Measurements from ENCODE around the gene C19orf25.

Gene C19orf25

GRCh38 chr19:1460033-1460995 lies 18.7 kb downstream of the C19orf25 start:
- DNase-seq = no peak

GRCh38 chr19:1459479-1459878 lies 19.5 kb downstream of the C19orf25 start:
- no peak for DNase-seq

DNA sequence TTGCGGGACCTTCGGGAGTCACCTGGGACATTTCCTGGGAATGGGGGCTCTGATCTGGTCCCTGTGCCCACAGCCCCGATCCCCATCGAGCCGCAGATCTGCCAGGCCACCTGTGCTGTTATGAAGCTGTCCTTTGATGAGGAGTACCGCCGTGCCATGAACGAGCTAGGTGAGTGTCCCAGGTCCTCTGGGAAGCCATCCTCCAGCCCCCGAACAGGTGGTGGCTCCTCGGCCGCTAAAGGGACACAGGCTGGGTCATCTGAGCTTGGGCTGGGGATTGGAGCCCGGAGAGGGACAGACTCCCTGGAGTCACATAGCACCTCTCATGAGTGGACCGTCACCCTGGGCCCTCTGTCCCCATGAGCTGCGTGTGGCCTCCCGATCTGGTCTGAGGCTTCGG lies 21.1 kb downstream of the C19orf25 start:
- no peak for DNase-seq

- no peak for DNase-seq
These were observed 21.8 kb downstream of the C19orf25 start for GRCh38 chr19:1457031-1457739.

DNA sequence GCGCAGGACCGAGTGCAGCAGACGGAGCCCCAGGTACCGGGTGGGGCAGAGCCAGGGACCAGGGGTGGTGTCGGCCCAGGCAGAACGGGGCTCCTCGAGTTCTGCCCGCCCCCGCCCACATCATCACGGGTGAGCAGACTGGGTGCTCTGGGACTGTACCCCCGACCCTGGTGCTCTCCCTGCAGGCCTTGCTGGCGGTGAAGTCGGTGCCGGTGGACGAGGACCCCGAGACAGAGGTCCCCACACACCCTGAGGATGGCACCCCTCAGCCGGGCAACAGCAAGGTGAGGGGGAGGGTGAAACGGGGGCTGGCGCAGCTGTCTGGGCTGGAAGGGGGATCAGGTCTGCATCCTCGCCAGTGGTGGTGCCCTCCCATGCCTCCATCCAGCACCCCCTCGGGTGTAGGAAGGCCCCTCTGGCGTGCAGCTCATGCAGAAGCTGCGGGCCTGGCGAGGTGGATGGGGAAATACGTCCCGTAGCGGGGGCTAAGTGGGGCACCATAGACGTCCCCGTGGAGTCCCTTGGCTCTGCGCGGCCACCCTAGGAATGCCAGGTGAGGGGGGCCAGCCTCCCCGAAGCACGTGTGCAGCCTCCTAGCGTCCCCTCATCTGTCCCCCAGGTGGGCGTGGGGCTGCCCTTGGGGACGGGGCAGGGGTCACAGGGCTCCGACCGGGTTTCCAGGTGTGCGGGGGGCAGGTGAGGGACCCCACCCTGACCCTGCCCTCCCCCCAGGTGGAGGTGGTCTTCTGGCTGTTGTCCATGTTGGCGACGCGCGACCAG lies 22.7 kb downstream of the C19orf25 start:
- no peak for DNase-seq

GRCh38 chr19:1455336-1456120 lies 23.5 kb downstream of the C19orf25 start:
- DNase-seq = no peak

- no peak for DNase-seq
These were observed 24.0 kb downstream of the C19orf25 start for GRCh38 chr19:1455002-1455335.

DNA sequence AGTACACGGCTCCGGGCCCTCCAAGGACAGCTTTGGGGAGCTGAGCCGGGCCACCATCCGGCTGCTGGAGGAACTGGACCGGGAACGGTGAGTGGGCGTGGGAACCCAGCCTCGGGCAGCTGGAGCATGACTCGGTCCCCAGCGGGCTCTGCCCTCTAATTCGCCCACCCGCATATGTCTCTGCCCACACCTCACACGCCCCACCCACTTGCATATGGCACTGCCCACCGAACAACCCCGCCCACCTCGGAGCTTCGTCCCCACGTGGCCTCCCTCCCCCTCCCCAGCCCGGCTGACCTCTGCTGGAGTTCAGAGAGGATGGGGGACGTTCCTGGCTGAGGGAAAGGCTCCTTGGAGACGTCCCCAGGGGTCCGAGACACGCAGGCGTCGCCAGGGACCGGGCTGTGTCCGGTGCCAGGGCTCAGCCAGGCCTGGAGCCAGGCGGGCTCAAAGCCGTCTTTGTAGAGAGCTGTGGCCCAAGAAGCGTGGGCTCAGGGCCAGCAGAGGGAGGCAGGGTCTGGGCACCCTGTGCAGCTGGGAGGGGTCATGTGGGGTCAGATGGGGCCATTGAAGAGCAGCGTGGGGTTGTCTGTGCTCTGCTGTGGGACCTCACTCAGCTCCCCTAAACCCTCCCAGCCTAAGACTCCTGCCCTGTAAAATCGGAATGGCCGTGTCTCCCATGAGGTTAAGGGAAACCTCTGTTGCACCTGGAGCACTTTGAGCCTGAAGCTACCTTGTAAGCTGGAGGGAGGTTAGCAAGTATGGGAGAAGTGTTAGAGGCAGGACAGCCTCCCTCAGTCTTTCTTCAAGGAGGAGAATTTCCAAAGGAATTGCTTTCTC lies 25.3 kb downstream of the C19orf25 start:
- DNase-seq = no peak

DNA sequence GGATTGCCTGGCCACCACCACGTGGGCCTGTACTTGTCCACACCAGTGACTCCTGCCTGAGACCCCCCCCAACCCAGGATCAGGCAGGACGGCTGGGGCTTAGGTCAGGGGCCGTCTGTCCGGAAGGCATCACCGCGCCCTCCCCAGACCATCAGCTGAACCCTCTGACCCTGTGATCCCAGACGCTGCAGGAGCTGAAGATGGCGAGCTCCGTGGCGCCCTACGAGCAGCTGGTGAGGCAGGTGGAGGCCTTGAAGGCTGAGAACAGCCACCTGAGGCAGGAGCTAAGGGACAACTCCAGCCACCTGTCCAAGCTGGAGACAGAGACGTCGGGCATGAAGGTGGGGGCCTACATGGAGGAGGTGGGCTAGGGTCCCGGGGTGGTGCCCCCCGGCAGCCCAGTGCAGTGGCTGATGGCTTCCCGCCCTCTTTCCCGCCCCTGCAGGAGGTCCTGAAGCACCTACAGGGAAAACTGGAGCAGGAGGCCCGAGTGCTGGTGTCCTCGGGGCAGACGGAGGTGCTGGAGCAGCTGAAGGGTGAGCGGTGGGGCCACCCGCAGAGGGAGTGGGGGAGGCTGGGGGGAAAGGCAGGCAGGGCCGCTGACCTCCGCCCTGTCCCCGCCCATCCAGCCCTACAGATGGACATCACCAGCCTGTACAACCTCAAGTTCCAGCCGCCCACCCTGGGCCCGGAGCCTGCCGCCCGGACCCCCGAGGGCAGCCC lies 26.1 kb downstream of the C19orf25 start:
- DNase-seq = no peak

GRCh38 chr19:1451916-1452801 lies 26.9 kb downstream of the C19orf25 start:
- no peak for DNase-seq

- DNase-seq = no peak
These were observed 28.0 kb downstream of the C19orf25 start for GRCh38 chr19:1450735-1451731.

- no peak for DNase-seq
These were observed 29.3 kb downstream of the C19orf25 start, which contains the start of gene APC2 for GRCh38 chr19:1449467-1450442. APC2 (plus strand) TSS chr19:1450121; CDS start chr19:1453002, 2,881 bp downstream.

DNA sequence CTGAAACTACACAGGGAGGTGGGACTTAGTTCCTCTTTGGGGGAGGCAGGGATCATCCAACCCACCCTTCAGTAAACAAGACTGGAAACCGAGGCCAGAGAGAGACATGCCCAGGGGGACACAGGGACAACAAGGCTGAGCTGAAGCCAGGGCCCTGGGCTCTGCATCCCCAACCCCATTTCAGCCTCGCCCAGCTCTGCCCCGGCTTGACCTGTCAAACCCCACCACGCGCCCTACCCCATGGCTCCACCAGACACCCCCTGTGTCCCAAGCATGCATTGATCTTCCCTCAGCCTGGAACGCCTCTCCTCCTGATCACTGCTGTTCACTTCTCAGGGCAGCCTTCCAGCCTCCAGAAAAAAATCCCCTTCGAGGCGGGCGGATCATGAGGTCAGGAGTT lies 31.1 kb downstream of the C19orf25 start:
- DNase-seq = no peak

DNA sequence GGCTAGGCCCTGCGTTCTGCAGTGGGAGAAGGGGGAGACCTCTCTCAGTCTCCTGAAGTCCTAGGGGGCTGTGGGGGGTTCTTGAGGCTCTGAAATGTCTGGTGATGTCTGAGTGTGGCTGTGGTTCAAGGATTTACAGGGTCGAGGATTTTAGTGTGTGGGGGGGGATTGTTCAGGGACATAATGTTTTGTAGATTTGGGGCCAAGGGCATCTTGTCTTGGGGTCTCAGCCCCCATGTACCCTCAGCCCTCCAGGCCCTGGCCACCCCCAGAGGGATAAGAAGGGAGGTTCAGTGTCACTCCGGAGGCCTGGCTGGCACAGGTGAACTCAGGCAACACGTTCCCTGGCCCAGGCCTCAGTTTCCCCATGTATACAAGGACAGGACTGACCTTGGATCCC lies 31.5 kb downstream of the C19orf25 start:
- no peak for DNase-seq

DNA sequence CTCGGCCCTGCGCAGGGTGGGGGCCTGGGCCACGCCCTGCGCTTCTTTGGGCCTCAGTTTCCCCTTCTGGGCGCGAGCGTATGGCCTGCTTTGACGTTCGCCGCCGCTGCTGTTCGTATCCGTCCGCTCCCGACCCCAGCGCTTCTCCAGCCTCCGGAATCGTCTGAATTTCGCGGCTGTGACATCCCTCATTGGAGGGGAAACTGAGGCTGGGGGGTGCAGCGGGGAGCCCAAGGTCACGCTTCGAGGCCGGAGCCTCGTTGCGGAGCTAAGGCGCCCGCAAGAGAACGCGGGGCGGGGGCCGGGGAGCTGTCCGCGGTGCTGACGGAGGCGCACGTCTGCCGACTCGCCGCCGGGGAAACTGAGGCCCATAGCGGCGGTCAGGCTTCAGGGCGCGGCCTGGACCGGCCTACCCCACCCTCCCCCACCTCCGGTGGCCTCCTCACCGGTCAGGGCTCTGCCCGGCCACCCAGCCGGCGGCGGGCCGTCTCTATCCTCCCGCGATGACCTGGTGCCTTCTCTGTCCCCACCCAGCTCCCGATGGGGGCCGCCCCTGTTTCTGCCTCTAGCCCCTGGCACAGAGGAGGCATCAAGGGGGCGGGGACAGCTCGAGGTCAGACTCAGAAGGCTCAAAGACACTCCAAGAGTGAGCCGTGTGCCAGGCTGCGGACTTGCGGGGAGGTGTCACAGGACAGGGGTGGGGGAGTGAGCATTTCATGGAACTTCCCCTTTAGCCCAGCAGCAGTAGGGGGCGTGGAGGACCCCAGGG lies 32.1 kb downstream of the C19orf25 start:
- no peak for DNase-seq
